GM23248 (cell line): ENCODE measurements around the gene SENP1.

Source experiments
- EZH2 ChIP-seq: fragments of 200-600 bp; sonication (generic); IDR thresholded peaks from 2 replicates; pipeline ENCODE4 v1.6.1; 2018; ENCODE audit warnings: antibody characterized with exemption, mild to moderate bottlenecking; ENCODE audit not compliant: insufficient read depth, poor library complexity, severe bottlenecking
- EZH2phosphoT487 ChIP-seq: fragments of 200-600 bp; sonication (generic); IDR thresholded peaks from 2 replicates; pipeline ENCODE4 v1.6.1; 2018; ENCODE audit warnings: antibody characterized with exemption, moderate library complexity, mild to moderate bottlenecking, low read depth; ENCODE audit not compliant: insufficient read depth

- TF ChIP-seq EZH2: peak; percentile 31
- peak; percentile 24; the same call in 1 of the 2 replicates for TF ChIP-seq EZH2phosphoT487
These were observed 103.1 kb downstream of the SENP1 start for GRCh38 chr12:48002773-48003218.
